Neuronal stem cell (in vitro differentiated cells): Measurements from ENCODE around the gene COL5A1.

Experiments used
- DNase-seq: peaks from one replicate; pipeline ENCODE4 v3.0.0-alpha.2; 2013; ENCODE audit warnings: low spot score
- H2AFZ ChIP-seq: one replicate; pipeline ENCODE4 v1.6.1; 2013; ENCODE audit warnings: mild to moderate bottlenecking, low read length, inconsistent platforms
- H2AK5ac ChIP-seq: 2 replicates; pipeline ENCODE4 v1.6.1; 2013; ENCODE audit warnings: low read depth, mild to moderate bottlenecking, inconsistent platforms, low read length, moderate library complexity, mixed read lengths
- H2BK120ac ChIP-seq: 2 replicates; pipeline ENCODE4 v1.6.1; 2013; ENCODE audit warnings: low read depth, mild to moderate bottlenecking, inconsistent platforms, low read length, moderate library complexity, mixed read lengths
- H2BK12ac ChIP-seq: one replicate; pipeline ENCODE4 v1.6.1; 2013; ENCODE audit warnings: low read length, inconsistent platforms
- H2BK15ac ChIP-seq: 2 replicates; pipeline ENCODE4 v1.6.1; 2013; ENCODE audit warnings: mild to moderate bottlenecking, low read length, inconsistent platforms, mixed read lengths
- H2BK5ac ChIP-seq: one replicate; pipeline ENCODE4 v1.6.1; 2013; ENCODE audit warnings: inconsistent platforms, mild to moderate bottlenecking, low read length, moderate library complexity
- H3K14ac ChIP-seq: one replicate; pipeline ENCODE4 v1.6.1; 2013; ENCODE audit warnings: low read length, inconsistent platforms
- H3K18ac ChIP-seq: 2 replicates; pipeline ENCODE4 v1.6.1; 2013; ENCODE audit warnings: low read length, inconsistent platforms
- H3K23ac ChIP-seq: 2 replicates; pipeline ENCODE4 v1.6.1; 2013; ENCODE audit warnings: low read depth, mild to moderate bottlenecking, mixed read lengths, low read length, inconsistent platforms; ENCODE audit not compliant: poor library complexity
- H3K27ac ChIP-seq: replicated peaks from 3 replicates; pipeline ENCODE4 v1.5.1; 2013; ENCODE audit warnings: low read length, inconsistent platforms
- H3K27me3 ChIP-seq, 3 experiments: 2 replicates each; pipeline ENCODE4 v1.6.1; 2013; ENCODE audit warnings: low read length in 3 of 3, mild to moderate bottlenecking in 2 of 3, inconsistent platforms in 1 of 3, low read depth in 1 of 3, mixed read lengths in 1 of 3, moderate library complexity in 1 of 3; ENCODE audit not compliant: control insufficient read depth in 3 of 3, insufficient read depth in 3 of 3
- H3K36me3 ChIP-seq, 2 donors: replicated peaks in 1 of 2; 2 replicates each; pipeline ENCODE4 v1.6.1; 2013; ENCODE audit warnings: low read length in 2 of 2; ENCODE audit not compliant: control insufficient read depth in 2 of 2, insufficient read depth in 2 of 2
- H3K4ac ChIP-seq: 2 replicates; pipeline ENCODE4 v1.6.1; 2013; ENCODE audit warnings: inconsistent platforms, mild to moderate bottlenecking, low read length, moderate library complexity
- H3K4me1 ChIP-seq, 2 donors: 1 replicate in 1 of 2; 2 replicates in 1 of 2; pipeline ENCODE4 v1.6.1; 2013; ENCODE audit warnings: low read length in 2 of 2, low read depth in 1 of 2; ENCODE audit not compliant: control insufficient read depth in 2 of 2, insufficient read depth in 1 of 2
- H3K4me2 ChIP-seq: one replicate; pipeline ENCODE4 v1.6.1; 2013; ENCODE audit warnings: mild to moderate bottlenecking, low read length, inconsistent platforms; ENCODE audit not compliant: insufficient read depth, poor library complexity, severe bottlenecking
- H3K4me3 ChIP-seq, 2 donors: 2 replicates each; pipeline ENCODE4 v1.5.1; 2013; ENCODE audit warnings: low read length in 2 of 2, mild to moderate bottlenecking in 2 of 2, inconsistent platforms in 1 of 2, moderate library complexity in 1 of 2
- H3K79me1 ChIP-seq: one replicate; pipeline ENCODE4 v1.6.1; 2013; ENCODE audit warnings: low read depth, mild to moderate bottlenecking, inconsistent platforms, low read length, moderate library complexity
- H3K9ac ChIP-seq: one replicate; pipeline ENCODE4 v1.6.1; 2013; ENCODE audit warnings: mild to moderate bottlenecking, low read depth, low read length, inconsistent platforms; ENCODE audit not compliant: poor library complexity
- H3K9me3 ChIP-seq, 2 donors: replicated peaks in 1 of 2; 2 replicates each; pipeline versions ENCODE3 to v1.6.1; 2013; ENCODE audit warnings: low read length in 2 of 2, mild to moderate bottlenecking in 2 of 2, inconsistent platforms in 1 of 2, low read depth in 1 of 2, mixed read lengths in 1 of 2, moderate library complexity in 1 of 2; ENCODE audit not compliant: control insufficient read depth in 2 of 2, insufficient read depth in 1 of 2
- H4K8ac ChIP-seq: one replicate; pipeline ENCODE4 v1.6.1; 2013; ENCODE audit warnings: low read depth, mild to moderate bottlenecking, inconsistent platforms, low read length, moderate library complexity
- H4K91ac ChIP-seq: one replicate; pipeline ENCODE4 v1.6.1; 2013; ENCODE audit warnings: low read length, low read depth, mild to moderate bottlenecking, inconsistent platforms; ENCODE audit not compliant: poor library complexity
- WGBS, 2 donors: extraction: QIAGEN DNeasy Blood & Tissue Kit; methylation state at CpG; one replicate each; pipeline ENCODE4 v1.1.7; 2013; ENCODE audit warnings: missing lambda C conversion rate in 2 of 2, mixed read lengths in 1 of 2; ENCODE audit not compliant: insufficient read length in 2 of 2, insufficient replicate concordance in 1 of 2; ENCODE audit errors: extremely low coverage in 2 of 2; 5-methylcytosine and 5-hydroxymethylcytosine counted together

Gene COL5A1

GRCh38 chr9:134774410-134774809 lies 132.8 kb downstream of the COL5A1 start:
- Histone ChIP-seq H2BK15ac (no peak overlapping the region), H3K79me1 (no peaks in the 10 kb centered on the region), H3K9ac (no peak overlapping the region), H2BK12ac (no peak overlapping the region), H3K4me2 (no peak overlapping the region), H3K36me3 (no peaks in the 10 kb centered on the region), H3K4me3 (no peak overlapping the region), H4K91ac (no peak overlapping the region), H4K8ac (no peak overlapping the region), H3K4ac (no peak overlapping the region), H2AK5ac (no peak overlapping the region), H3K27me3 (peaks cover 0 to 18% (median 0%) of the 10 kb centered on the region in 3 experiments), H3K14ac (no peak overlapping the region), H2BK120ac (no peak overlapping the region), H2AFZ (no peak overlapping the region), H2BK5ac (no peak overlapping the region), H3K4me1 (peaks cover 0 to 3% of the 10 kb centered on the region in 2 donors), H3K27ac (no peak overlapping the region), H3K9me3 (no peaks in the 10 kb centered on the region), H3K23ac (no peak overlapping the region), H3K18ac (no peak overlapping the region)
- no peak for DNase-seq
- WGBS, 2 donors: no CpG with 5 or more reads among the region's 10 CpGs

- DNase-seq: no peak
- no peak overlapping the region for H4K91ac ChIP-seq
- peak overlapping the region; percentile 13 for H3K23ac ChIP-seq
- no peak overlapping the region for H3K9ac ChIP-seq
- H3K27me3 ChIP-seq: peaks cover 0 to 26% (median 0%) of the 10 kb centered on the region in 3 experiments
- no peak overlapping the region for H3K4me2 ChIP-seq
- H2AK5ac ChIP-seq: no peak overlapping the region
- no peaks in the 10 kb centered on the region for H3K9me3 ChIP-seq
- peak overlapping the region; percentile 29 for H2BK120ac ChIP-seq
- H3K4me1 ChIP-seq: peaks cover 0 to 3% of the 10 kb centered on the region in 2 donors
- H3K18ac ChIP-seq: no peak overlapping the region
- no peaks in the 10 kb centered on the region for H3K36me3 ChIP-seq
- no CpG with 5 or more reads among the region's 30 CpGs for WGBS, 2 donors
- no peak overlapping the region for H3K27ac ChIP-seq
- no peak overlapping the region for H2BK5ac ChIP-seq
- peak overlapping the region; percentile 20 for H2BK15ac ChIP-seq
- no peak overlapping the region for H2AFZ ChIP-seq
- no peaks in the 10 kb centered on the region for H3K79me1 ChIP-seq
- H4K8ac ChIP-seq: no peak overlapping the region
- H3K4ac ChIP-seq: no peak overlapping the region
- H3K14ac ChIP-seq: no peak overlapping the region
- no peak overlapping the region for H2BK12ac ChIP-seq
- no peak overlapping the region for H3K4me3 ChIP-seq
Measured at GRCh38 chr9:134775081-134775951, 133.7 kb downstream of the COL5A1 start.

- Histone ChIP-seq H3K23ac (no peak overlapping the region), H3K9ac (no peak overlapping the region), H2AFZ (no peak overlapping the region), H3K79me1 (no peaks in the 10 kb centered on the region), H2BK15ac (no peak overlapping the region), H4K91ac (no peak overlapping the region), H3K14ac (no peak overlapping the region), H3K27me3 (peaks cover 0 to 31% (median 0%) of the 10 kb centered on the region in 3 experiments), H2BK5ac (no peak overlapping the region), H3K4me2 (no peak overlapping the region), H4K8ac (no peak overlapping the region), H2BK12ac (no peak overlapping the region), H2AK5ac (no peak overlapping the region), H3K27ac (no peak overlapping the region), H3K4me1 (peaks cover 0 to 3% of the 10 kb centered on the region in 2 donors), H3K4ac (no peak overlapping the region), H3K9me3 (no peaks in the 10 kb centered on the region), H3K18ac (no peak overlapping the region), H3K4me3 (no peak overlapping the region), H2BK120ac (no peak overlapping the region), H3K36me3 (no peaks in the 10 kb centered on the region)
- no CpG with 5 or more reads among the region's 19 CpGs for WGBS, 2 donors
- DNase-seq: no peak
Measured at GRCh38 chr9:134776080-134776796, 134.6 kb downstream of the COL5A1 start.

GRCh38 chr9:134777153-134777552 lies 135.6 kb downstream of the COL5A1 start:
- H3K4me2 ChIP-seq: no peak overlapping the region
- no peaks in the 10 kb centered on the region for H3K79me1 ChIP-seq
- no peak overlapping the region for H2BK5ac ChIP-seq
- H4K91ac ChIP-seq: no peak overlapping the region
- H2BK15ac ChIP-seq: no peak overlapping the region
- H4K8ac ChIP-seq: no peak overlapping the region
- H3K23ac ChIP-seq: no peak overlapping the region
- no peak overlapping the region for H2BK120ac ChIP-seq
- H3K36me3 ChIP-seq: no peaks in the 10 kb centered on the region
- no peak for DNase-seq
- H3K9ac ChIP-seq: no peak overlapping the region
- no peak overlapping the region for H3K4me3 ChIP-seq
- no peaks in the 10 kb centered on the region for H3K9me3 ChIP-seq
- H3K4me1 ChIP-seq: peaks cover 0 to 3% of the 10 kb centered on the region in 2 donors
- WGBS, 2 donors: no CpG with 5 or more reads among the region's 13 CpGs
- peaks cover 0 to 33% (median 0%) of the 10 kb centered on the region in 3 experiments for H3K27me3 ChIP-seq
- H2AK5ac ChIP-seq: peak overlapping the region; percentile 18
- no peak overlapping the region for H2BK12ac ChIP-seq
- H2AFZ ChIP-seq: no peak overlapping the region
- no peak overlapping the region for H3K27ac ChIP-seq
- H3K18ac ChIP-seq: peak overlapping the region; percentile 30
- no peak overlapping the region for H3K14ac ChIP-seq
- no peak overlapping the region for H3K4ac ChIP-seq
